ENCODE results near the gene NDUFA11. TPM values are rescaled to one million over a fixed set of nuclear protein-coding genes. Genes with fewer than 3 reads are reported as not detected.

NDUFA11 gene
- total RNA-seq, 1 experiment from 2014 or later, result 244 TPM

- Histone ChIP-seq H3K4me3 (ENCODE audit: insufficient read depth, low read depth, low read length) (no peak overlapping the region), H3K36me3 (replicated peaks; ENCODE audit: control insufficient read depth, insufficient read depth, low read length) (peaks cover 19% of the 10 kb centered on the region)
These were observed 32.7 kb upstream of the NDUFA11 start for GRCh38 chr19:5936292-5936592.

DNA sequence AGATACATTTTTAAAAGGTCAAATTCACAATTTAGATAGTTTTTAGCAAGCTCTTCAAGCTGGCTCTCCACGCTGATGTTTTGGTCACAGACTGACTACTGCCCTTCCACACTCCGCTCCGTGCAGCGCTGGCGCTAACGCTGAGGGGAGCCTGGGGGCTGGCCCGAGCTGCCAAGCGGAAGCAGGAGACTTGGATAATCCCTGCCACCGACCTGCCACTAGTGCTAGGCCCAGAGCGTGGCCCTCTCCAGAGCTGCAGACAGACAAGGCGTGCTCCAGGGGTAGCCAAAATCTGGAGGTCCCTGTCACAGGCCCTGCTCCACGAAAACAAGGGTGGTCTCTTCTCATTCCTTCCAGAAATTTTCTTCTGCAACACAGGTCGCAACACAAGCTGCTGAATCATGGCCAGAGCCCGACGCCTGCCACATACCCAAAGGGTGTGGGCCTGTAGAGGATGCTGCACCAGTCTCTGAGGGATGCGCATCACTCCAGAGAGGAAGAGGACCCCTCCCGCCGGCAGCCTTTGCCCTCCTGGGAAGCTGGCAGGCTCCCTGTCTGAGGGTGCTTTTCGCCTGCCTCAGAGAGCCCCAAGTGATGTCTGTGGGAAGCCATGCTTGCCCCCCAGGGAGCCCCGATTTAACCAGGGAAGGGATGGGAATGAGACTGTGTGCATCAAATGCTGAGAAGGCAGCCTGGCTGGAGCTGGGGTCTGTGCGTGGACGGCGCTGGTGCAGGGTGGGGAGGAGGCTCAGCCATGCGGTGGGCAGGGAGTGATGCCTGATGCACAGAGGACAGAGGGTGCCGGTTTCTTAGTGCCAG is 32.1 kb upstream of the NDUFA11 start:
- no peak for DNase-seq
- no peak overlapping the region for H3K4me3 ChIP-seq (ENCODE audit: insufficient read depth, low read depth, low read length)
- peaks cover 22% of the 10 kb centered on the region for H3K36me3 ChIP-seq (replicated peaks; ENCODE audit: control insufficient read depth, insufficient read depth, low read length)
- H3K27me3 ChIP-seq (ENCODE audit: control insufficient read depth, insufficient read depth, low read length), result no peaks in the 10 kb centered on the region

More at GRCh38 chr19:5936292-5936592, 32.7 kb upstream of the NDUFA11 start:
- DNase-seq, result no peak
- H3K27me3 ChIP-seq (ENCODE audit: control insufficient read depth, insufficient read depth, low read length), result no peaks in the 10 kb centered on the region

GRCh38 chr19:5934774-5935472 is 31.3 kb upstream of the NDUFA11 start:
- Histone ChIP-seq H3K4me3 (ENCODE audit: insufficient read depth, low read depth, low read length) (no peak overlapping the region), H3K36me3 (replicated peaks; ENCODE audit: control insufficient read depth, insufficient read depth, low read length) (peaks cover 22% of the 10 kb centered on the region), H3K27me3 (ENCODE audit: control insufficient read depth, insufficient read depth, low read length) (no peaks in the 10 kb centered on the region)
- DNase-seq, result no peak

GRCh38 chr19:5934069-5934401 is 30.4 kb upstream of the NDUFA11 start:
- Histone ChIP-seq H3K36me3 (replicated peaks; ENCODE audit: control insufficient read depth, insufficient read depth, low read length) (peaks cover 22% of the 10 kb centered on the region), H3K4me3 (ENCODE audit: insufficient read depth, low read depth, low read length) (no peak overlapping the region), H3K27me3 (ENCODE audit: control insufficient read depth, insufficient read depth, low read length) (no peaks in the 10 kb centered on the region)
- no peak for DNase-seq

GRCh38 chr19:5933391-5934068 is 29.9 kb upstream of the NDUFA11 start:
- no peaks in the 10 kb centered on the region for H3K27me3 ChIP-seq (ENCODE audit: control insufficient read depth, insufficient read depth, low read length)
- no peak overlapping the region for H3K4me3 ChIP-seq (ENCODE audit: insufficient read depth, low read depth, low read length)
- peaks cover 24% of the 10 kb centered on the region for H3K36me3 ChIP-seq (replicated peaks; ENCODE audit: control insufficient read depth, insufficient read depth, low read length)
- no peak for DNase-seq

GRCh38 chr19:5932609-5933262 is 29.1 kb upstream of the NDUFA11 start:
- Histone ChIP-seq H3K4me3 (ENCODE audit: insufficient read depth, low read depth, low read length) (no peak overlapping the region), H3K27me3 (ENCODE audit: control insufficient read depth, insufficient read depth, low read length) (no peaks in the 10 kb centered on the region), H3K36me3 (replicated peaks; ENCODE audit: control insufficient read depth, insufficient read depth, low read length) (peaks cover 29% of the 10 kb centered on the region)
- no peak for DNase-seq

DNA sequence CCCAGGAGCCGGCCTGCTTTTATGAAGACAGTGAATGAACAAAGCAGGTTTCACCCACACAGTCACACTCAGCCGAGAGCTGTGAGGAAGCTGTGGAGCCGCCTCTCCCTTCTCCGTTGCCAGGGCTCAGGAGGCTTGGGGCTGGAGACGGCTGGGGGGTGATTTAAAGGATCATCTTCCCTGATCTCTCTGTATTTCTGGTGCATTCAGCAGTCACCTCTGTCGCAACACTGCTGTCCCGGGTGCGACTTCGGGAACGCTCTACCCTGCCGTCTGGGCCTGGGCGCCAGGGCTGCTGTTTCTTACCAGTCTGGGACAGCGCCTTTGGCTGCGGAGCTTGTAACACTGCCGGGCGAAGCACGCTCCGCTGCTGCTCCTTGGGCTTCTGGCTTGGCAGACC is 28.6 kb upstream of the NDUFA11 start:
- no peak overlapping the region for H3K4me3 ChIP-seq (ENCODE audit: insufficient read depth, low read depth, low read length)
- H3K27me3 ChIP-seq (ENCODE audit: control insufficient read depth, insufficient read depth, low read length), result no peaks in the 10 kb centered on the region
- no peak for DNase-seq
- peaks cover 31% of the 10 kb centered on the region for H3K36me3 ChIP-seq (replicated peaks; ENCODE audit: control insufficient read depth, insufficient read depth, low read length)

- Histone ChIP-seq H3K27me3 (ENCODE audit: control insufficient read depth, insufficient read depth, low read length) (no peaks in the 10 kb centered on the region), H3K36me3 (replicated peaks; ENCODE audit: control insufficient read depth, insufficient read depth, low read length) (peaks cover 37% of the 10 kb centered on the region), H3K4me3 (ENCODE audit: insufficient read depth, low read depth, low read length) (no peak overlapping the region)
- no peak for DNase-seq
These were observed 27.7 kb upstream of the NDUFA11 start for GRCh38 chr19:5931251-5931650.

GRCh38 chr19:5929625-5930024 is 26.0 kb upstream of the NDUFA11 start:
- DNase-seq, result no peak
- Histone ChIP-seq H3K27me3 (ENCODE audit: control insufficient read depth, insufficient read depth, low read length) (no peaks in the 10 kb centered on the region), H3K36me3 (replicated peaks; ENCODE audit: control insufficient read depth, insufficient read depth, low read length) (peaks cover 40% of the 10 kb centered on the region), H3K4me3 (ENCODE audit: insufficient read depth, low read depth, low read length) (no peak overlapping the region)

DNA sequence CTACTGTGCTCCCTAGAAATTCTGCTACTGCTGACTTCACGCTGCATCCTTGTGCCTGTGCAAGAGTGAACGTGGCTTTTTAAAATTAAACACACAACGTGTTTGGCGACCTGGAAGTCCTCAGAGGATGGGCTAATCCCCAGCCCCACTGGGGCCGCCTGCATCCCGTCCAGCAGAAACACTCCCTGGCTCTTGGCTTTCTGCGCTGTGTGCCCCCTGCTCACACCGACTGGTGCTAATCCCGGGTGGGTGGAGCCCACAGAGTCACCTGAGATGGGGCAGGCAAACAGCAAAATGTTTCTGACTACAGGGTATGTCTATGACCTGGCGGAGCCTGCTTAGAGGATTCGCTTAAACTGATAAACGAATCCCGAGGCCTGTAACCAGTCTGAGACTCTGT is 25.6 kb upstream of the NDUFA11 start:
- no peak for DNase-seq
- no peaks in the 10 kb centered on the region for H3K27me3 ChIP-seq (ENCODE audit: control insufficient read depth, insufficient read depth, low read length)
- H3K4me3 ChIP-seq (ENCODE audit: insufficient read depth, low read depth, low read length), result no peak overlapping the region
- peaks cover 44% of the 10 kb centered on the region for H3K36me3 ChIP-seq (replicated peaks; ENCODE audit: control insufficient read depth, insufficient read depth, low read length)

GRCh38 chr19:5927441-5927821 is 23.8 kb upstream of the NDUFA11 start:
- Histone ChIP-seq H3K4me3 (ENCODE audit: insufficient read depth, low read depth, low read length) (no peak overlapping the region), H3K36me3 (replicated peaks; ENCODE audit: control insufficient read depth, insufficient read depth, low read length) (peaks cover 51% of the 10 kb centered on the region), H3K27me3 (ENCODE audit: control insufficient read depth, insufficient read depth, low read length) (no peaks in the 10 kb centered on the region)
- DNase-seq, result no peak

- Histone ChIP-seq H3K27me3 (ENCODE audit: control insufficient read depth, insufficient read depth, low read length) (no peaks in the 10 kb centered on the region), H3K4me3 (ENCODE audit: insufficient read depth, low read depth, low read length) (no peak overlapping the region), H3K36me3 (replicated peaks; ENCODE audit: control insufficient read depth, insufficient read depth, low read length) (peaks cover 53% of the 10 kb centered on the region)
- DNase-seq, result no peak
These were observed 23.3 kb upstream of the NDUFA11 start for GRCh38 chr19:5926641-5927440.

DNA sequence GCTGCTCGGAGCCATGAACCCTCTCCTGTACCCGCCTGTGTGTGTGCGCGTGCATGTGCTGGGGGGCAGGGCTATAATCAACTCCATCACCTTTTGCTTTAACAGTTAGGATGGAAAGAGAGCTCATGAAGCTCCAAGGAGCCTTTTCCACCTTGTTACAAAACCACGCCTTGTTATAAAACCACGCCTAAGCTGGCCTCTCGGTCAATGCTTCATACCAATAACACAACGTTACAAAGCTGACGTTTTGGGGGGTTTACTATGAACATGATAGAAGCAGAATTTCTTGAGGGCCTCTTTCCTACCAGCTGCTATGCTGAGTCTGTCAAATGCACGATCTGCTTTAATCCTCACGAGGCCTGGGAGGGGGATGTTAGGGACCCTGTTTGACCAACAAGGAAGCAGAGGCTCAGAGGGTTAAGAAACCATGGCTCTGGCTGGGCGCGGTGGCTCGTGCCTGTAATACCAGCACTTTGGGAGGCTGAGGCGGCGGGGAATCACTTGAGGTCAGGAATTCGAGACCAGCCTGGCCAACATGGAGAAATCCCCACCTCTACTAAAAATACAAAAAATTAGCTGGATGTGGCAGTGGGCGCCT is 22.3 kb upstream of the NDUFA11 start:
- H3K36me3 ChIP-seq (replicated peaks; ENCODE audit: control insufficient read depth, insufficient read depth, low read length), result peaks cover 51% of the 10 kb centered on the region
- DNase-seq, result no peak

DNA sequence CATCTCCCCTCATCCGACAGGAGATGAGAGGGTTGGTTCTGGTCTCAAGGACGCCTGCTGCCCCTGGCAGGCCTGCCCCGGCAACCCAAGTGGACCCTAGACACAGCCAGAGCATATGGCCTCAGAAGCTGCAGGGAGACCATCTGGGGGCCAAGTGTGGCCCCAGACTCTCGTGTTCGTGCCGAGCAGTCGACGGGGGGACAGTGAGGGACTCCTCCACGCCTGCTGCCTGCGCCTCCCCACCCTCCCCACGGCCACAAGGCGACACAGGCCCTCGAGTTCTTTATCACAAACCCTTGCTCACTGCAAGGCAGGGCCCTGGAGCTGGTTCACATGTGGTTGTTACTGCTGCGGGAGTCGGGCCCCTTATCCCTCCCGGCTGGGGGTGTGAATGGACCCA is 19.8 kb upstream of the NDUFA11 start:
- Histone ChIP-seq H3K27me3 (ENCODE audit: control insufficient read depth, insufficient read depth, low read length) (no peaks in the 10 kb centered on the region), H3K36me3 (replicated peaks; ENCODE audit: control insufficient read depth, insufficient read depth, low read length) (peaks cover 43% of the 10 kb centered on the region), H3K4me3 (ENCODE audit: insufficient read depth, low read depth, low read length) (no peak overlapping the region)
- no peak for DNase-seq

More for the DNA sequence above, 22.3 kb upstream of the NDUFA11 start:
- no peaks in the 10 kb centered on the region for H3K27me3 ChIP-seq (ENCODE audit: control insufficient read depth, insufficient read depth, low read length)
- no peak overlapping the region for H3K4me3 ChIP-seq (ENCODE audit: insufficient read depth, low read depth, low read length)

Data from H7 (cell line).